HG03196 (cell line): ENCODE data around the gene MITF.
"Not testable (repeated sequence)": the region's sequence is repeated elsewhere in the genome, so short reads cannot be mapped to it uniquely, and the experiment has no call there.

Experiments
- ATAC-seq: cut with Tn5 transposase; IDR thresholded peaks from one replicate; pipeline ENCODE4 v1.9.1; 2021; ENCODE audit not compliant: unreplicated experiment

Gene MITF

GRCh38 chr3:69785769-69786320 lies 46.6 kb downstream of the MITF start:
- ATAC-seq, result no peak

DNA sequence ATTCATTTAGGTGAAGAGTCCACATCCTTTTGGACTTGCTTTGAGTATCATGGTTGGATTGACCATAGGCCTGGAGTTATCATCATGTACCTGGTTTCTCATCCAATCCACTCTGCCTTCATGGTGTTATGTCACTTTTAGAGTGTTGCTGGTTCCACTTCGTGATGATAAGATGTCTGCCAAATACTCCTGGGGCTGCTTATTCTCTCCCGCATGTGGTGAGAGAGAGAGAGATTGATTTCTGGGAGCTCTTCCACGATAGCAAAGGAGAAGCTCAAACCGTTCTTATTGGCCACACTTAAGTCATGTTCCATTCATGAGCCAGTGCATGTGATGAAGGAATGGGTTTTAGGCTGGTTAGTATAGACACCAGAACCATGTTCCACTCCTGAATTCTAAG lies 47.6 kb downstream of the MITF start:
- ATAC-seq, result no peak

DNA sequence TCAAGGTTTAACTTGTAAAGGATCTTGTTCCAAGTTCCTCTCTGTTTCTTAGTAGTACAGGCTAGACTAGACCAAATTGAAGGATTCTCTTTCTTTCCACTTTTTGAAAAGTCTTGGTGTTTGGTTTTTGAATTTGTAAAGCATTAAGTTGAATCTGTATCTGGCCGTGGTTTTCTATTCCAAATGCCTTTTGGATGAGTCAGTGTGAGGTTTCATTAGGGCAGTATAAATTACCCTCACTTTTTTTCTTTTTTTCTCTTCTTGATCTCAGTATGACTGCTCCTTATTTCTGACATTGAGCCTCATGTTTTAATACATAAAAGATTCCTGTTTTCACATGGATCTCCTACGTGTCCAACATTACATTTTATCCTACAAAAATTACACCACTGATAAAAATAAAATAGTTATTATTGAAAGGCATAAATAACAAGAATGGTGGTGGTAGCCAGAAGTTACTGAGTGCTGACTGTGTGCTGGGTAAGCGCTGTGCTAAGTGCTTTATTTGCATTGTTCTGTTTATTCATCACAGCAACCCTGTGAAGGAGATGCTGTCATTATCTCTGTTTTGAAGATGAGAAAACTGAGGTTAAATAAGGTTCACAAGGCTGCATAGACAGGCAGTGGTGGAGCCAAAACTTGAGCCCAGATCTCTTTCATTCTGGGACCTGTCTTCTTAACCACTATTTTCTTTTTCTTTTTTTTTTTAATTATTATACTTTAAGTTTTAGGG lies 48.3 kb downstream of the MITF start:
- ATAC-seq, result no peak

GRCh38 chr3:69791106-69791505 lies 51.8 kb downstream of the MITF start:
- ATAC-seq, result no peak

- ATAC-seq, result no peak
Measured at GRCh38 chr3:69791919-69792399, 52.7 kb downstream of the MITF start.

- not testable (repeated sequence) for ATAC-seq
Measured at GRCh38 chr3:69796126-69796525, 56.9 kb downstream of the MITF start.

- ATAC-seq, result no peak
Measured at GRCh38 chr3:69803681-69804270, 64.5 kb downstream of the MITF start.

- ATAC-seq, result no peak
Measured at GRCh38 chr3:69805491-69805890, 66.2 kb downstream of the MITF start.

GRCh38 chr3:69806735-69807438 lies 67.6 kb downstream of the MITF start:
- ATAC-seq, result no peak

- ATAC-seq, result no peak
Measured at GRCh38 chr3:69807674-69808073, 68.4 kb downstream of the MITF start.

DNA sequence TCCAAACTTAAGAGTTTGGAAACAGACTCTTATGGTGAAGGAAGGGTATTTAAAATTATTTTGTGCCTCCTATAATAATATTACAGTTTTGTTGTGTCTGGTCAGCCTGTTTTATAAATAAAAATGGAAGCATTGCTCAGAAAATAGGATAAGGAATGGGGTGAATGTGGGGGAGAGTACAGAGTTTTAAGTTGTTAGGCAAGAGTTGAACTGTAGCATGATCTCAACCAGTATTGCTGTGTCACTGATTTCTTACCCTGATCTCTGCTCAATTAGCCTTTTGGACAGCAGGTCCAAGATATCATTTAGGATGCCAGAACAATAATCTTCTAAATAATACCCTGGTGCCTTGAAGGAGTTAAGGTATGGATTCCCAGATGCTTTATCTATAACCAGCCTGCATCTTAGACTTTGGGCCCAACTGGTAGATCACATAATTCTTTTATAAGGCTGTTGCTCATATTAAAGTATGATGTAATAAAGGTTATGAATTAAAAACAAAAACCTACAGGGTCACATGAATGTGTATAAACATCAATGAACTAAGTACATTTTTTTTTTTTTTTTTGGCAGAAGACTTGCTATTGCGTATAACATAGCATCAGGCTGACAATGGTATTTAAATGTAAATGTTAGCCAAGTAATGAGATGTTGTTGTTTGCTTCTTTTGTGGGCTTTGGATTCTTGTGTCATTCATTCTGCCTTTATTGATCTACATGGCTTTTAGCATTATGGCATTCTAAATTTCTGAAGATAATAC lies 70.0 kb downstream of the MITF start:
- ATAC-seq, result no peak

DNA sequence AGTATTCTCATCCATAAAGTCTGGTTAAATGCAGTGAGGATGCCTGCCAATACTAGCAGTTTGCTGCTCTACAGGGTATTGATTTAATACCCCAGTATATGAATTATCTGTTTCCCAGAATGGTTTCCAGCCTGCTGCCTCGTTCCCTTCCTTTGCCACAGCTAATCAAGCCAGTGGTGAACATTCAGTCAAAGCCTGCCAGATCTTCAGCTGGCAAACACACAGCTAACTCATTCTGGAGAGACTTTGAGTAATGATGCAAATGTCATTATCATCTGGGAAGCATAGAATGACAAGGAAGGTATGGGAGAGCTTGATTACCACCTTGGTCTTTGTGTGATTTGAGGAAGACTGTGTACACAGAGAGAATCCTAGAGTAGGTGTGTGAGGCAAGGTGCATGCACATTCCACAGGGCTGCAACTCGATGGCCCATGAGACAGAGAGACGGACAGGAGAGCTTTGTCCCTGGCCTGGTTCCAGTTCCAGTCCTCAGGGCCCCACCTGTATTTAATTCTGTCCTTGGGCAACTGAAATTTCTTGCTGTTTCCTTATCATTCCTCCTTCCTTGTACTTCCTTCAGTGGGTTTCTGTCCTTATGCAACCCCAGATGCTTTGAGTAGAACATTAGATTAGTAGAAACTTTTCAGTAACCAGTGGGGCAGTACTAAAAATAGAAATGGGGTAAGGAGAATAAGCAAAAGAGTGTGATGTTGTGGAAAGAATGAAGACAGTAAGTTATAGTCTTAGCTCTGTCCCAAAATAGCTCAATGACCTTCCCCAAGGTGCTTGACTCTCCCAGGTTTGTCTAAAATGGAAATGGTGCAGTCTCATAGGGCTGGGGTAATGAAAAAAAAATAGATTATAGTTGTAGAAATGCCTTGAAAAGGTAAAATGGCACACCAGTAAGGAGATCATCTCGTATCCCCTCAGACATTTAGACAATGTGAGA lies 72.5 kb downstream of the MITF start:
- ATAC-seq, result no peak

DNA sequence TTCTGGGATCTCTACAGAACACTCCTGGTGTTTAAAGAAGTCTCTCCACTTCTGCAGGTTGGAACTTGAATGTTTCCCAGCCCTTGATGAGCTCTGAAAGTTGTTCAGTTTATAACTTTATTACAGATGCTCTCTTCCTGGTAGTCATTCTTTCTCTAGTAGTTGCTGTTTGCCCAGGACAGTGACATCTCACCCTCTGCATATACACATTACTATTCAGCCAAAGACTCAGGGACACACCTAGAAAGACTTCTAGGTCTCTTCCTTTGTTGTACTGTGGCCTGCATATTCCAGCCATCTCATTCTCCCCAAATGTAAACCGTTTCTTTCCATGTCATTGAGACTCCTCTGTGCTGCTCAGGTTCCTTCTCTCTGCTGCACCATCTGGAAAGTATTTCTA lies 76.7 kb downstream of the MITF start:
- ATAC-seq, result no peak

GRCh38 chr3:69817988-69818387 lies 78.7 kb downstream of the MITF start:
- ATAC-seq, result no peak

DNA sequence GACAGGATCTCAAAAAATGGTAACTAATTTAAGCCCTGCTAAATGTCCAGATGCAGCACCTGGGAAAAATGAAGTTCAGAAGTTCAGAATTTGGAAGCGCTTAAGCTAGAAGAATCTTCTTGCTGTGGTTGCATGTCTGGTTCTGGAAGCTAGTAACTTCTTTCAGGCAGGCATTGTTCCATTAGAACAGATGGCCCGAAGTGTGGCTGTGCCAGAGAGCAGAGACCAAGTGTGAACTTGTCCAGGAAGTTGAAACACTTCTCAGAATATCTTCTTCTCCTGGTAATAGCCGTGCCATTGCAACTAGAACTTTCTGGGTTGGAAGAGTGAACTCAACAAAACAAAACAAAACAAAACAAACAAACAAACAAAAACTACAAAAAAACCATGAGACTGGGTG lies 80.0 kb downstream of the MITF start:
- no peak for ATAC-seq

DNA sequence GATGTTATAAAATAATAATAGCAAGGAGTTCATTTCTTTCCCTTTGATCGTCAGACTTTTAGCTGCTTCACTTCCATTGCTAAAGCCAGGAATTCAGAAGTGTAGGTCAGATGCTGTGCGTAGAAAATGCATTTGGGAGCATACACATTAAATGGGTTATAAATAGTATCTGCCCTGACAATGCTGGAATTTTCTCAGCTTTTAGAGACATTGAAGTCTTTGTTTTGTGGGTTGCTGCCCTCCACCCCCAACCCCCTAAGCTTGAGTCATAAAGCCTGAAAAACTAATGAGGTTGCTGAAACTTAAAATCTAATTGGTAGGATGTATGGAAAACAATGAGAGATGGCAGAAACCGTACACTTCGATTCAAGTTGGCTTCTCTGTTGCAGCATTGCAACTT lies 81.9 kb downstream of the MITF start:
- ATAC-seq, result no peak

DNA sequence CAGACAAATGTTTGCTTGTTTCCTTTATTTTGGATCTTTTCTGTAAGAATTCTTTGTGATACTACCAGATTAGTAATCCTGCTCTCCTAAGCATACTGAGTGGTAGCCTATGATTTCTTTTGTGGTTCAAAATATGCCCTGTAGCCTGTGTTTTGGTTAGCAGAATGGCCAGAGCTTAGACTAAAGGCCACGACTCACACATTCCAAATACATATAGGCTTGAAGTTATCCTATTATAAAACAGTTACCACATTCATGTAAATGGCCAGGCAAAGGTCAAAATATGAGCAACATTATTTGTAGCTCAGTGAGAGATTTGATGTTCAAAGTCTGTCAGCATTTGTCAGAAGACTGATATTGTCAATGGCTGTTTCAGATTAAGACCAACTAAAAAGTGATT lies 84.5 kb downstream of the MITF start:
- no peak for ATAC-seq

- ATAC-seq, result no peak
Measured at GRCh38 chr3:69825446-69825845, 86.2 kb downstream of the MITF start.

- ATAC-seq, result no peak
Measured at GRCh38 chr3:69827127-69827526, 87.9 kb downstream of the MITF start.

GRCh38 chr3:69828817-69829216 lies 89.6 kb downstream of the MITF start:
- ATAC-seq, result no peak
